GM12878 (cell line): ENCODE results near the gene CHRNA9. TPM values are rescaled to one million over a fixed set of nuclear protein-coding genes. Genes with fewer than 3 reads are reported as not detected.

Experiments used
- ATAC-seq: fragments of 200-7000 bp; cut with Tn5 transposase; 3 replicates; pipeline ENCODE4 v1.9.1; 2020; ENCODE audit warnings: mild to moderate bottlenecking, moderate library complexity
- BruUV-seq: library from RNA; stranded (reverse); fragments of 400-500 nt; replicated peaks from 2 replicates; lab custom pipeline; 2021; lab: Mats Ljungman, UMichigan
- CTCF ChIA-PET: fragments of 300-600 bp; sonication (Branson Sonifier 250); formaldehyde crosslinking; extraction: SDS; loops from one replicate; lab custom pipeline; 2021; ENCODE audit warnings: inconsistent platforms; lab: Yijun Ruan, JAX
- POLR2A ChIA-PET: fragments of 350-600 bp; formaldehyde crosslinking; extraction: SDS; loops from one replicate; lab custom pipeline; 2021; ENCODE audit warnings: inconsistent platforms; lab: Charles Lee
- RAD21 ChIA-PET: fragments of 300-600 bp; sonication (Branson Sonifier 250); formaldehyde crosslinking; loops from one replicate; lab custom pipeline; 2023; ENCODE audit warnings: antibody characterized with exemption; ENCODE audit not compliant: unreplicated experiment; lab: Charles Lee
- SMC1A ChIA-PET: fragments of 300-600 bp; sonication (Branson Sonifier 250); formaldehyde crosslinking; loops from one replicate; lab custom pipeline; 2023; ENCODE audit not compliant: unreplicated experiment, uncharacterized antibody; lab: Charles Lee
- DNase-seq: peaks from one replicate; pipeline ENCODE4 v3.0.0-alpha.2; 2011; ENCODE audit warnings: low read depth, low spot score
- FAIRE-seq: peaks from 3 replicates; lab custom pipeline; 2011; peaks lifted over from hg19 to GRCh38; lab: Jason Lieb, UNC
- H2AFZ ChIP-seq: 2 replicates; pipeline ENCODE4 v1.6.0; 2011; ENCODE audit warnings: low read depth, low read length, control low read depth; ENCODE audit not compliant: control insufficient read depth
- H3K27ac ChIP-seq: 2 replicates; pipeline ENCODE4 v1.5.1; 2011; ENCODE audit warnings: control low read depth; ENCODE audit not compliant: control insufficient read depth, insufficient read depth
- H3K27me3 ChIP-seq, 2 experiments: replicated peaks in 1 of 2; 2 replicates each; pipeline versions ENCODE4 v1.6.0 to v1.6.1; 2011; ENCODE audit warnings: low read length in 1 of 2; ENCODE audit not compliant: control insufficient read depth in 2 of 2, insufficient read depth in 2 of 2
- H3K36me3 ChIP-seq, 2 experiments: 2 replicates each; pipeline ENCODE4 v1.5.1; 2011; ENCODE audit warnings: low read length in 1 of 2; ENCODE audit not compliant: control insufficient read depth in 2 of 2, insufficient read depth in 2 of 2
- H3K4me1 ChIP-seq: 2 replicates; pipeline ENCODE4 v1.6.1; 2011; ENCODE audit warnings: mild to moderate bottlenecking, low read length, moderate library complexity, mixed read lengths; ENCODE audit not compliant: control insufficient read depth, insufficient read depth
- H3K4me2 ChIP-seq: 2 replicates; pipeline ENCODE4 v1.6.0; 2011; ENCODE audit warnings: control low read depth; ENCODE audit not compliant: control insufficient read depth, insufficient read depth
- H3K4me3 ChIP-seq: fragments of 200-600 bp; sonication (generic); 2 replicates; pipeline ENCODE4 v1.5.1; 2016
- H3K79me2 ChIP-seq: 2 replicates; pipeline ENCODE4 v1.6.0; 2011; ENCODE audit warnings: low read length; ENCODE audit not compliant: control insufficient read depth, insufficient read depth
- H3K9ac ChIP-seq: 2 replicates; pipeline ENCODE4 v1.8.0; 2011; ENCODE audit warnings: low read length, control low read depth, mixed read lengths; ENCODE audit not compliant: control insufficient read depth, insufficient read depth
- H3K9me3 ChIP-seq: replicated peaks from 3 replicates; pipeline ENCODE4 v1.5.1; 2011; ENCODE audit warnings: mild to moderate bottlenecking, low read length; ENCODE audit not compliant: control insufficient read depth, insufficient read depth
- H4K20me1 ChIP-seq: 2 replicates; pipeline ENCODE4 v1.6.0; 2011; ENCODE audit not compliant: control insufficient read depth, insufficient read depth
- BACH1 ChIP-seq: fragments of 450-650 bp; IDR thresholded peaks from 2 replicates; pipeline ENCODE4 v1.6.1; 2017; ENCODE audit warnings: mild to moderate bottlenecking, borderline replicate concordance
- MEF2A ChIP-seq: IDR thresholded peaks from 2 replicates; pipeline ENCODE4 v1.6.1; 2011; ENCODE audit warnings: low read depth, mild to moderate bottlenecking, low read length, moderate library complexity; ENCODE audit not compliant: insufficient read depth
- MTA3 ChIP-seq: IDR thresholded peaks from 2 replicates; pipeline ENCODE4 v1.6.1; 2012; ENCODE audit warnings: low read length, inconsistent platforms, borderline replicate concordance
- PAX8 ChIP-seq: fragments of 450-650 bp; IDR thresholded peaks from 2 replicates; pipeline ENCODE4 v1.6.1; 2017; ENCODE audit warnings: mild to moderate bottlenecking, moderate library complexity
- POLR2AphosphoS2 ChIP-seq: IDR thresholded peaks from 2 replicates; pipeline ENCODE4 v1.6.1; 2011; ENCODE audit warnings: low read depth, mild to moderate bottlenecking, low read length, improper control_type of control experiment, moderate library complexity
- RFX5 ChIP-seq: IDR thresholded peaks from 2 replicates; pipeline ENCODE4 v1.6.1; 2011; ENCODE audit warnings: low read depth, low read length, improper control_type of control experiment
- SMARCA5 ChIP-seq: fragments of 450-650 bp; IDR thresholded peaks from 2 replicates; pipeline ENCODE4 v1.6.1; 2017; ENCODE audit warnings: mild to moderate bottlenecking
- TAF1 ChIP-seq: IDR thresholded peaks from 2 replicates; pipeline ENCODE4 v1.6.1; 2011; ENCODE audit warnings: mild to moderate bottlenecking, low read depth, low read length, borderline replicate concordance
- WGBS: methylation state at CpG from one replicate; pipeline ENCODE4 v1.1.6; 2016; ENCODE audit warnings: low lambda C conversion rate; ENCODE audit not compliant: insufficient replicate concordance, insufficient coverage; ENCODE audit errors: missing lambda C conversion rate; 5-methylcytosine and 5-hydroxymethylcytosine counted together
- in situ Hi-C: fragments of 300-500 bp; cut with MboI; formaldehyde crosslinking; loops from 9 replicates; pipeline ENCODE4 v1.14.3; 2018; ENCODE audit warnings: mixed read lengths
- intact Hi-C: fragments of 100-400 bp; cut with micrococcal nuclease; formaldehyde crosslinking; loops from one replicate; pipeline ENCODE4 v1.14.2; 2022; ENCODE audit not compliant: unreplicated experiment
- polyA plus RNA-seq, 11 experiments: library from polyadenylated mRNA; depleted of rRNA in 4 of 11; unstranded in 6 of 11; stranded (reverse) in 5 of 11; fragments of >200 nt; fragmentation: Nextera tagmentation in 4 of 11; fragmentation: Illumina TruSeq in 1 of 11; extraction: Ambion mirVana in 4 of 11; extraction: Trizol in 1 of 11; gene quantifications; 1 replicate in 1 of 11; 2 replicates in 10 of 11; pipeline versions ENCODE4 v1.2.1 to v1.2.3, GENCODE V29; 2011 to 2016; ENCODE audit warnings: inconsistent platforms in 2 of 11, missing spikeins in 2 of 11, low read depth in 1 of 11
- total RNA-seq, 4 experiments: library from RNA; depleted of rRNA in 3 of 4; stranded (reverse); fragments of >200 nt in 3 of 4; fragmentation: Illumina TruSeq in 1 of 4; extraction: Trizol in 1 of 4; gene quantifications; 2 replicates each; pipeline versions ENCODE4 v1.2.1 to v1.2.3, GENCODE V29; 2013 to 2021
- TF ChIP-seq, protein P1 (sequence below): IDR thresholded peaks from 2 replicates; pipeline ENCODE4 v1.6.1; 2011; ENCODE audit warnings: mild to moderate bottlenecking, low read depth, low read length, moderate library complexity; ENCODE audit not compliant: insufficient replicate concordance
- TF ChIP-seq, protein P2 (sequence below): fragments of 450-650 bp; IDR thresholded peaks from 2 replicates; pipeline ENCODE4 v1.6.1; 2017; ENCODE audit warnings: antibody characterized with exemption, mild to moderate bottlenecking, moderate library complexity
- TF ChIP-seq, protein P3 (sequence below): fragments of 450-650 bp; IDR thresholded peaks from 2 replicates; pipeline ENCODE4 v1.6.1; 2017; ENCODE audit warnings: mild to moderate bottlenecking

CHRNA9 gene
- total and polyA plus RNA-seq, 10 of the 15 experiments (the other 5 are each of a cell fraction or from before 2014, with no cell fraction given) = 0.05 to 0.09 (median 0.08) TPM; not detected in 7

DNA sequence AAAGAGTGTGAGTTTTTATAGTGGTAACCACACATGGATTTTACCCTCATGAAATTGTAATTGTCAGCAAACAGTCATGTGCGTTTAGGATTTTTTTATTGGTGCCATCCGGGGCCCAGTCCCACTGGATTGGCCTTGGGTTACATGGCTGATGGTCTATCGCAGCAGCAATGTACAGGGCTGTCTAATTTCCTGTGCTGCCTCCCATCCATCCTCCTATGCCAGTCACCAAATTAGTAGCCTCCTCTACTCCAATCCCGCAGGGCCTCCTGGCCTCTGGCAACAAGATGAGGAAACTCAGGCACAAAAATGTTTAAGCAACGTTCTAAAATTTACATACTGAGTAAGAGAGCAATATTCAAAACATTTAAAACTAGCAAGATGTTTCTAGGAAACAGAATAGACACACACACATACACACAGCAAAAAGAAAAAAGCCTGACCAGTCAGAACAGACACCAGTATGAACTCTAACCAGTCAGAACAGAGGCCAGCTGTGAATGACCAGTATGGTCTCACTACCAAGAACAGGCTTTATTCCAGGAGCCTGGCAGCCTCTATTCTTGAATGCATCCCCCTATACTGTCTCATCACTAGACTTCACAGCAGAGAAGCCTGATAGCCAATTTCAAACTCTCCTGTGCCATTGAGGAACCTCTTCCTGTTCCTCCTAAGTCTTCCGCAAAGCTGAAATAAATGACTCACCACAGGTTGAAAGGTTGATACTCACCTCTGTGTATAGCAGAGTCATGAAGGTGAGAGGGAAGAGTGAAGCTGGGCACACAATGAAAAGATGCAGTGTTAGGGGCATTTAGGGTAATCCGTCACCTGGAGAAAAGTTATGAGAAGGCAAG, 42.6 kb downstream of the CHRNA9 start (continued):
- TF ChIP-seq, protein P1, sequence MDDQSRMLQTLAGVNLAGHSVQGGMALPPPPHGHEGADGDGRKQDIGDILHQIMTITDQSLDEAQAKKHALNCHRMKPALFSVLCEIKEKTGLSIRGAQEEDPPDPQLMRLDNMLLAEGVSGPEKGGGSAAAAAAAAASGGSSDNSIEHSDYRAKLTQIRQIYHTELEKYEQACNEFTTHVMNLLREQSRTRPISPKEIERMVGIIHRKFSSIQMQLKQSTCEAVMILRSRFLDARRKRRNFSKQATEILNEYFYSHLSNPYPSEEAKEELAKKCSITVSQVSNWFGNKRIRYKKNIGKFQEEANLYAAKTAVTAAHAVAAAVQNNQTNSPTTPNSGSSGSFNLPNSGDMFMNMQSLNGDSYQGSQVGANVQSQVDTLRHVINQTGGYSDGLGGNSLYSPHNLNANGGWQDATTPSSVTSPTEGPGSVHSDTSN = no peak
- TF ChIP-seq SMARCA5 = no peak
- TF ChIP-seq, all 136 proteins: peak for 0

GRCh38 chr4:40378619-40379018, 43.5 kb downstream of the CHRNA9 start:
- ATAC-seq = no peak
- DNase-seq = no peak
- SMC1A ChIA-PET = interaction anchor here (1.1 to 1.5 kb wide), 2 partner anchors 9 to 10 kb away, joined by 3 read pairs; no protein-coding TSS in a partner anchor
- RAD21 ChIA-PET = no interaction called here
- no peak overlapping the region for H3K9ac ChIP-seq
- no peak overlapping the region for H2AFZ ChIP-seq
- no peaks in the 10 kb centered on the region for H3K4me1 ChIP-seq
- H3K27me3 ChIP-seq = no peaks in the 10 kb centered on the region
- CTCF ChIA-PET = interaction anchor here (1.1 to 2.1 kb wide), 2 partner anchors 9 to 13 kb away, joined by 4 to 5 read pairs; no protein-coding TSS in a partner anchor
- no peak overlapping the region for H3K4me2 ChIP-seq
- no peaks in the 10 kb centered on the region for H3K36me3 ChIP-seq
- in situ Hi-C loops (no loop called here), intact Hi-C loops (no loop called here)
- 43% methylated on average over 2 of the region's 2 CpGs for WGBS
- H3K4me3 ChIP-seq = no peak overlapping the region
- no TSS peak for BruUV-seq
- no peak for FAIRE-seq
- POLR2A ChIA-PET = no interaction called here
- H3K79me2 ChIP-seq = no peaks in the 10 kb centered on the region
- no peak overlapping the region for H3K27ac ChIP-seq
- no peaks in the 10 kb centered on the region for H4K20me1 ChIP-seq
- no peaks in the 10 kb centered on the region for H3K9me3 ChIP-seq
- TF ChIP-seq PAX8 (no peak), BACH1 (no peak), RFX5 (no peak), SMARCA5 (no peak), MEF2A (no peak), TAF1 (no peak), MTA3 (no peak), POLR2AphosphoS2 (no peak)
- TF ChIP-seq, protein P2, sequence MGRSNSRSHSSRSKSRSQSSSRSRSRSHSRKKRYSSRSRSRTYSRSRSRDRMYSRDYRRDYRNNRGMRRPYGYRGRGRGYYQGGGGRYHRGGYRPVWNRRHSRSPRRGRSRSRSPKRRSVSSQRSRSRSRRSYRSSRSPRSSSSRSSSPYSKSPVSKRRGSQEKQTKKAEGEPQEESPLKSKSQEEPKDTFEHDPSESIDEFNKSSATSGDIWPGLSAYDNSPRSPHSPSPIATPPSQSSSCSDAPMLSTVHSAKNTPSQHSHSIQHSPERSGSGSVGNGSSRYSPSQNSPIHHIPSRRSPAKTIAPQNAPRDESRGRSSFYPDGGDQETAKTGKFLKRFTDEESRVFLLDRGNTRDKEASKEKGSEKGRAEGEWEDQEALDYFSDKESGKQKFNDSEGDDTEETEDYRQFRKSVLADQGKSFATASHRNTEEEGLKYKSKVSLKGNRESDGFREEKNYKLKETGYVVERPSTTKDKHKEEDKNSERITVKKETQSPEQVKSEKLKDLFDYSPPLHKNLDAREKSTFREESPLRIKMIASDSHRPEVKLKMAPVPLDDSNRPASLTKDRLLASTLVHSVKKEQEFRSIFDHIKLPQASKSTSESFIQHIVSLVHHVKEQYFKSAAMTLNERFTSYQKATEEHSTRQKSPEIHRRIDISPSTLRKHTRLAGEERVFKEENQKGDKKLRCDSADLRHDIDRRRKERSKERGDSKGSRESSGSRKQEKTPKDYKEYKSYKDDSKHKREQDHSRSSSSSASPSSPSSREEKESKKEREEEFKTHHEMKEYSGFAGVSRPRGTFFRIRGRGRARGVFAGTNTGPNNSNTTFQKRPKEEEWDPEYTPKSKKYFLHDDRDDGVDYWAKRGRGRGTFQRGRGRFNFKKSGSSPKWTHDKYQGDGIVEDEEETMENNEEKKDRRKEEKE = no peak
- TF ChIP-seq, protein P1 = no peak
- TF ChIP-seq, protein P3, sequence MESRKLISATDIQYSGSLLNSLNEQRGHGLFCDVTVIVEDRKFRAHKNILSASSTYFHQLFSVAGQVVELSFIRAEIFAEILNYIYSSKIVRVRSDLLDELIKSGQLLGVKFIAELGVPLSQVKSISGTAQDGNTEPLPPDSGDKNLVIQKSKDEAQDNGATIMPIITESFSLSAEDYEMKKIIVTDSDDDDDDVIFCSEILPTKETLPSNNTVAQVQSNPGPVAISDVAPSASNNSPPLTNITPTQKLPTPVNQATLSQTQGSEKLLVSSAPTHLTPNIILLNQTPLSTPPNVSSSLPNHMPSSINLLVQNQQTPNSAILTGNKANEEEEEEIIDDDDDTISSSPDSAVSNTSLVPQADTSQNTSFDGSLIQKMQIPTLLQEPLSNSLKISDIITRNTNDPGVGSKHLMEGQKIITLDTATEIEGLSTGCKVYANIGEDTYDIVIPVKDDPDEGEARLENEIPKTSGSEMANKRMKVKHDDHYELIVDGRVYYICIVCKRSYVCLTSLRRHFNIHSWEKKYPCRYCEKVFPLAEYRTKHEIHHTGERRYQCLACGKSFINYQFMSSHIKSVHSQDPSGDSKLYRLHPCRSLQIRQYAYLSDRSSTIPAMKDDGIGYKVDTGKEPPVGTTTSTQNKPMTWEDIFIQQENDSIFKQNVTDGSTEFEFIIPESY = no peak
